Activated naive CD4-positive, alpha-beta T cell treated with anti-CD3 and anti-CD28 coated beads, Interleukin-2, amount 10 ng/mL, durations not matched to agents 5 hours and 36 hours (primary cell): ENCODE results near the gene LDHB. TPM values are rescaled to one million over a fixed set of nuclear protein-coding genes. Genes with fewer than 3 reads are reported as not detected.

Experiments
- total RNA-seq, 2 experiments: library from RNA; stranded (reverse); gene quantifications; one replicate each; pipeline ENCODE4 v1.2.3, GENCODE V29; 2021

LDHB gene
- 1,000 to 10,000 TPM; 1,210 to 1,348 TPM for total RNA-seq

GRCh38 chr12:21657326-21658077, at the start of gene LDHB:
TSS of gene LDHB (minus strand) at chr12:21657842. CDS start at chr12:21654671, 3,171 bp downstream.

GRCh38 chr12:21604245-21605101, 53.2 kb downstream of the LDHB start, which contains the start of gene GYS2:
TSS of gene GYS2 (minus strand) at chr12:21604847. CDS start at chr12:21604592, 255 bp downstream.

Other genes starting within 250 kb of the LDHB start
- 10 to 100 TPM; 27.9 to 29.6 TPM for gene PYROXD1, start 220.2 kb downstream of the LDHB start, total RNA-seq
- 10 to 100 TPM; 83.1 to 85.1 TPM for gene RECQL, start 156.2 kb downstream of the LDHB start, total RNA-seq
- gene GOLT1B, start 156.1 kb downstream of the LDHB start, total RNA-seq, result 10 to 100 TPM; 39.0 to 45.8 TPM
- under 1 TPM; 0.20 to 0.29 TPM for gene SPX, start 131.5 kb downstream of the LDHB start, total RNA-seq
- gene GYS2, start 53.0 kb downstream of the LDHB start, total RNA-seq, result not detected
- not detected for gene KCNJ8, start 116.9 kb upstream of the LDHB start, total RNA-seq